HCT116 (cell line): ENCODE data around the gene PLEK.

Experiments used
- CEBPB ChIP-seq: IDR thresholded peaks from 2 replicates; pipeline ENCODE4 v1.6.1; 2012; ENCODE audit warnings: low read depth
- EGR1 ChIP-seq: IDR thresholded peaks from 2 replicates; pipeline ENCODE4 v1.6.1; 2012; ENCODE audit warnings: low read depth
- EZH2 ChIP-seq: fragments of 200-600 bp; sonication (generic); IDR thresholded peaks from 2 replicates; pipeline ENCODE4 v1.6.1; 2017; ENCODE audit warnings: antibody characterized with exemption, mixed run types
- FOSL1 ChIP-seq: IDR thresholded peaks from 2 replicates; pipeline ENCODE4 v1.6.1; 2012; ENCODE audit warnings: low read depth
- POLR2A ChIP-seq: IDR thresholded peaks from 2 replicates; pipeline ENCODE4 v1.7.0; 2011; ENCODE audit warnings: borderline replicate concordance; ENCODE audit not compliant: insufficient read depth, insufficient read length; ENCODE audit errors: extremely low read depth
- POLR2AphosphoS5 ChIP-seq: IDR thresholded peaks from 2 replicates; pipeline ENCODE4 v1.6.1; 2011; ENCODE audit warnings: mild to moderate bottlenecking, low read depth, low read length, moderate library complexity
- SIN3A ChIP-seq: IDR thresholded peaks from 2 replicates; pipeline ENCODE4 v1.6.1; 2012; ENCODE audit warnings: low read depth
- YY1 ChIP-seq: IDR thresholded peaks from 2 replicates; pipeline ENCODE4 v1.6.1; 2011; ENCODE audit warnings: low read length, low read depth, moderate library complexity, mild to moderate bottlenecking; ENCODE audit not compliant: insufficient replicate concordance; ENCODE audit errors: extremely low read depth
- ZNF274 ChIP-seq: fragments of 200-500 bp; sonication (Bioruptor generic); IDR thresholded peaks from 2 replicates; pipeline ENCODE4 v1.6.1; 2014; ENCODE audit warnings: mild to moderate bottlenecking, low read depth, low read length, inconsistent platforms
- TF ChIP-seq, protein P1 (sequence below), 3 experiments: fragments of 200-600 bp in 1 of 3; sonication (generic) in 1 of 3; IDR thresholded peaks in 2 of 3; conservative IDR thresholded peaks in 1 of 3; 2 replicates each; pipeline ENCODE4 v1.5.1; 2012 to 2017; ENCODE audit warnings: low read depth in 2 of 3, low read length in 2 of 3, antibody characterized with exemption in 1 of 3, borderline replicate concordance in 1 of 3, control low read depth in 1 of 3, mild to moderate bottlenecking in 1 of 3, mixed read lengths in 1 of 3, mixed run types in 1 of 3, moderate library complexity in 1 of 3; ENCODE audit not compliant: insufficient read depth in 1 of 3
- TF ChIP-seq, protein P2 (sequence below): IDR thresholded peaks from 2 replicates; pipeline ENCODE4 v1.6.1; 2012
- TF ChIP-seq, protein P3 (sequence below): IDR thresholded peaks from 2 replicates; pipeline ENCODE4 v1.6.1; 2012; ENCODE audit warnings: low read depth

DNA sequence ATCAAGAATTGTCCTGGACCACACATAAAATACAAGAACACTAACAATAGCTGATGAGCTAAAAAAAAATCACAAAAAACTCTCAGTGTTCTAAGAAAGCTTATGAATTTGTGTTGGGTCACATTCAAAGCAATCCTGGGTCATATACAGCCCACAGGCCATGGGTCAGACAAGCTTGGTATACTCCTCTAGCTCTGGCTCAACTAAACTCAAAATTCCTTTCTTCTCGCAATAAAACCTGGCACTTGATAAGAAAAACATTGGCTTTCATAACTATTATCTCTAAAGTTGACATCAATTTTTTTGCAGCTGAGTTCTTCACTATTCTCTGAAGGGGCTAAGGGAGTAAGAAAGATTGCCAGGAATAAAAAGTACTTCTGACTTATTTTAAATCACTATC lies 63.7 kb downstream of the PLEK start:
- TF ChIP-seq YY1 (no peak), EGR1 (no peak), POLR2AphosphoS5 (no peak), POLR2A (no peak), FOSL1 (no peak), EZH2 (no peak), CEBPB (no peak), SIN3A (no peak), ZNF274 (no peak)
- TF ChIP-seq, protein P1, sequence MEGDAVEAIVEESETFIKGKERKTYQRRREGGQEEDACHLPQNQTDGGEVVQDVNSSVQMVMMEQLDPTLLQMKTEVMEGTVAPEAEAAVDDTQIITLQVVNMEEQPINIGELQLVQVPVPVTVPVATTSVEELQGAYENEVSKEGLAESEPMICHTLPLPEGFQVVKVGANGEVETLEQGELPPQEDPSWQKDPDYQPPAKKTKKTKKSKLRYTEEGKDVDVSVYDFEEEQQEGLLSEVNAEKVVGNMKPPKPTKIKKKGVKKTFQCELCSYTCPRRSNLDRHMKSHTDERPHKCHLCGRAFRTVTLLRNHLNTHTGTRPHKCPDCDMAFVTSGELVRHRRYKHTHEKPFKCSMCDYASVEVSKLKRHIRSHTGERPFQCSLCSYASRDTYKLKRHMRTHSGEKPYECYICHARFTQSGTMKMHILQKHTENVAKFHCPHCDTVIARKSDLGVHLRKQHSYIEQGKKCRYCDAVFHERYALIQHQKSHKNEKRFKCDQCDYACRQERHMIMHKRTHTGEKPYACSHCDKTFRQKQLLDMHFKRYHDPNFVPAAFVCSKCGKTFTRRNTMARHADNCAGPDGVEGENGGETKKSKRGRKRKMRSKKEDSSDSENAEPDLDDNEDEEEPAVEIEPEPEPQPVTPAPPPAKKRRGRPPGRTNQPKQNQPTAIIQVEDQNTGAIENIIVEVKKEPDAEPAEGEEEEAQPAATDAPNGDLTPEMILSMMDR (IDR thresholded peaks at IDR 0.05 in 2 of 3, conservative IDR thresholded peaks at IDR 0.05 in 1 of 3; ENCODE audit: borderline replicate concordance in 1 of 3, insufficient read depth in 1 of 3, low read depth in 2 of 3, low read length in 2 of 3) = no peak
- TF ChIP-seq, protein P2, sequence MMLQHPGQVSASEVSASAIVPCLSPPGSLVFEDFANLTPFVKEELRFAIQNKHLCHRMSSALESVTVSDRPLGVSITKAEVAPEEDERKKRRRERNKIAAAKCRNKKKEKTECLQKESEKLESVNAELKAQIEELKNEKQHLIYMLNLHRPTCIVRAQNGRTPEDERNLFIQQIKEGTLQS = no peak
- TF ChIP-seq, protein P3, sequence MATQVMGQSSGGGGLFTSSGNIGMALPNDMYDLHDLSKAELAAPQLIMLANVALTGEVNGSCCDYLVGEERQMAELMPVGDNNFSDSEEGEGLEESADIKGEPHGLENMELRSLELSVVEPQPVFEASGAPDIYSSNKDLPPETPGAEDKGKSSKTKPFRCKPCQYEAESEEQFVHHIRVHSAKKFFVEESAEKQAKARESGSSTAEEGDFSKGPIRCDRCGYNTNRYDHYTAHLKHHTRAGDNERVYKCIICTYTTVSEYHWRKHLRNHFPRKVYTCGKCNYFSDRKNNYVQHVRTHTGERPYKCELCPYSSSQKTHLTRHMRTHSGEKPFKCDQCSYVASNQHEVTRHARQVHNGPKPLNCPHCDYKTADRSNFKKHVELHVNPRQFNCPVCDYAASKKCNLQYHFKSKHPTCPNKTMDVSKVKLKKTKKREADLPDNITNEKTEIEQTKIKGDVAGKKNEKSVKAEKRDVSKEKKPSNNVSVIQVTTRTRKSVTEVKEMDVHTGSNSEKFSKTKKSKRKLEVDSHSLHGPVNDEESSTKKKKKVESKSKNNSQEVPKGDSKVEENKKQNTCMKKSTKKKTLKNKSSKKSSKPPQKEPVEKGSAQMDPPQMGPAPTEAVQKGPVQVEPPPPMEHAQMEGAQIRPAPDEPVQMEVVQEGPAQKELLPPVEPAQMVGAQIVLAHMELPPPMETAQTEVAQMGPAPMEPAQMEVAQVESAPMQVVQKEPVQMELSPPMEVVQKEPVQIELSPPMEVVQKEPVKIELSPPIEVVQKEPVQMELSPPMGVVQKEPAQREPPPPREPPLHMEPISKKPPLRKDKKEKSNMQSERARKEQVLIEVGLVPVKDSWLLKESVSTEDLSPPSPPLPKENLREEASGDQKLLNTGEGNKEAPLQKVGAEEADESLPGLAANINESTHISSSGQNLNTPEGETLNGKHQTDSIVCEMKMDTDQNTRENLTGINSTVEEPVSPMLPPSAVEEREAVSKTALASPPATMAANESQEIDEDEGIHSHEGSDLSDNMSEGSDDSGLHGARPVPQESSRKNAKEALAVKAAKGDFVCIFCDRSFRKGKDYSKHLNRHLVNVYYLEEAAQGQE = no peak
